GM19025 (cell line): ENCODE results near the gene CXorf65.

Experiments
- ATAC-seq: cut with Tn5 transposase; IDR thresholded peaks from one replicate; pipeline ENCODE4 v1.9.1; 2021; ENCODE audit warnings: mild to moderate bottlenecking, low read depth, moderate library complexity; ENCODE audit not compliant: unreplicated experiment

CXorf65 gene

GRCh38 chrX:71107762-71108360 is 1.3 kb upstream of the CXorf65 start:
- no peak for ATAC-seq

GRCh38 chrX:71107245-71107644 is 705 bp upstream of the CXorf65 start:
- no peak for ATAC-seq

- no peak for ATAC-seq
Measured at GRCh38 chrX:71105628-71106027, 912 bp downstream of the CXorf65 start.

DNA sequence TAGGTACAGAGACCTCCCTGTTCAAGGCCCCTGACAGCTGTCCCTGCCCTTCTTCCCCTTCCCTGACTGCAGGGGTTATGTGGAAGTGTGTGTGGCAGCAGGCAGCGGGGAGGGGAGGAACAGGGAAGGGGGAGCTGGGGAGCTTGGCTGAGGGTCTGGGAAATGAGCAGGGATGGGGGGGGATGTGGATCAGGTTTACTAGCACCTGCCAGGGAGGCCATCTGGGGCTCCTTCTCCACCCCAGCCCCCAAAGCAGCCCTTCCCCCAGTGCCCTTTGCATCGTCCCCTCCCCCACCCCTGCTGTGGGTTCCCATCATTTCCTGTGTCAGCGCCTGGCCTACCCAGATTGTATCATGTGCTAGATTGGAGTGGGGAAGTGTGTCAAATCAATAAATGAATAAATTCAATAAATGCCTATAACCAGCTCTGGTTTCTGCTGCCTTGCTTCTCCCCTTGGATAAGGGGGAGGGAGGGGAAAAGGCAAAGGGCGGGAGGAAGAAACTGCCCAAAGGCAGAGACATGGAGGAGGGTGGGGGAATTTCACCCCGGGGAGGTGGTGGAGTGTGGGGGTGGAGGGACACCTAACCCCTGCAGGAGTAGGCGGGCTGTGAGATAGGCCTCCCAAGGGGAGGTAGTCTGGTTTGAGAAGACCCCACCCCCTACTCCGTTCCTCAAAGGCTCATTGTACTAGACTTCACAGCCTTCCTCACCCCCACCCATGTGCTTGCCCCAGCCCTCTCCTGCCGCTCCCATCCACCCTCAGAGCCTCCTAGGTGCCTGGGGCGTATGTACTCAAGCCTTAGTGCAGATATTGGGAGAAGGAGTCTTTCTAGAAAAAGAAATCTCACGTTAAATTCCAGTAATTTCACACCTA is 3.2 kb downstream of the CXorf65 start:
- ATAC-seq, result peak; percentile 66

DNA sequence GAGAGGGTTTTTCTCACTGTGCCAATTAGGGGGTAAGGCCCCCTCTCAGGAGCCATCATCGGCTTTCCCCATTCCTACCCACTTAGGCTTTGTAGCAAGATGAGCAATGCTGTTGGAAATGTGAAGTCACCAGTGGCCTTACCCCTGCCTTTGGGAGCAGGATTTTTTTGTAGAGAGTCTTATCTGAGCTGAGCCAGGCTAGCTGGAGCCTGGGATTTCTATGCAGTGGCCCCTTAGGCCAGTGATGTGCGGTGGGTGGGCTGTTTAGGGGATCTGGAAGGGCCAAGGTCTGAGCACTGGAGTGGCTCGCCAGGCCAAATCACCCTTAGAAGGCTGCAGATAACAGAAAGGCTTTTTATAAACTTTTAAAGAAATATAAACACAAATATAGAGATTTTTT is 4.2 kb downstream of the CXorf65 start:
- no peak for ATAC-seq

DNA sequence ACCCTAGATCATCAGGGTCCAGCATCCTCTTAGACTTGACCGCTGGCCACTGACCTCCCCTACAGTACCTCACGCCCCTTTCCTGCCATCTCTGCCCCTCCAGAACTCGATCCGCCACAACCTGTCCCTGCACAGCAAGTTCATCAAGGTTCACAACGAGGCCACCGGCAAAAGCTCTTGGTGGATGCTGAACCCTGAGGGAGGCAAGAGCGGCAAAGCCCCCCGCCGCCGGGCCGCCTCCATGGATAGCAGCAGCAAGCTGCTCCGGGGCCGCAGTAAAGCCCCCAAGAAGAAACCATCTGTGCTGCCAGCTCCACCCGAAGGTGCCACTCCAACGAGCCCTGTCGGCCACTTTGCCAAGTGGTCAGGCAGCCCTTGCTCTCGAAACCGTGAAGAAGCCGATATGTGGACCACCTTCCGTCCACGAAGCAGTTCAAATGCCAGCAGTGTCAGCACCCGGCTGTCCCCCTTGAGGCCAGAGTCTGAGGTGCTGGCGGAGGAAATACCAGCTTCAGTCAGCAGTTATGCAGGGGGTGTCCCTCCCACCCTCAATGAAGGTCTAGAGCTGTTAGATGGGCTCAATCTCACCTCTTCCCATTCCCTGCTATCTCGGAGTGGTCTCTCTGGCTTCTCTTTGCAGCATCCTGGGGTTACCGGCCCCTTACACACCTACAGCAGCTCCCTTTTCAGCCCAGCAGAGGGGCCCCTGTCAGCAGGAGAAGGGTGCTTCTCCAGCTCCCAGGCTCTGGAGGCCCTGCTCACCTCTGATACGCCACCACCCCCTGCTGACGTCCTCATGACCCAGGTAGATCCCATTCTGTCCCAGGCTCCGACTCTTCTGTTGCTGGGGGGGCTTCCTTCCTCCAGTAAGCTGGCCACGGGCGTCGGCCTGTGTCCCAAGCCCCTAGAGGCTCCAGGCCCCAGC is 5.7 kb downstream of the CXorf65 start:
- no peak for ATAC-seq

DNA sequence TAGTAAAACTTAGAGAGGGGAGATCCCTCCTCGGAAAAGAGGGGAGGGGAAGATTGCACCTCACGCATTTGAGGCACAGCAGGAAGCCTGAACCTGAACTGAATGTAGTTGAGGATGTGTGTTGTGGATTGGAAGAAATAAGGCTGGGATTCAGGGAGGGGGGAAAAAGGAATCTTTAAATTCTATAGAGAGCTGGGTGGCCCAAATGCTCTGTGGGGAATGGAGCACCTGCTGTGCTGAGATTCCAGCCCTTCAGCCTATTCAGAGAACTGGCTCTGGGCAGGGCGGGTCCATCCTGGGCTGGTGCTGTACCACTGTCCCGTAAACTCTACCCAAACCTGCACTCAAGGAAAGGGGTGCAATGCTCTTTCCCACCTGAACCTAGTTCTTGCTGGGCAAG is 6.8 kb downstream of the CXorf65 start:
- no peak for ATAC-seq

- ATAC-seq, result no peak
Measured at GRCh38 chrX:71098951-71099506, 7.5 kb downstream of the CXorf65 start.

GRCh38 chrX:71098302-71098701 is 8.2 kb downstream of the CXorf65 start:
- no peak for ATAC-seq

GRCh38 chrX:71096760-71097032 is 9.8 kb downstream of the CXorf65 start:
- ATAC-seq, result no peak

GRCh38 chrX:71095981-71096759 is 10.4 kb downstream of the CXorf65 start:
- ATAC-seq, result peak; percentile 14

- peak; percentile 91 for ATAC-seq
Measured at GRCh38 chrX:71095555-71095980, 11.0 kb downstream of the CXorf65 start, which contains the start of gene FOXO4. Gene FOXO4 (plus strand): TSS chrX:71095851. CDS start chrX:71096529, 678 bp downstream.

- ATAC-seq, result no peak
Measured at GRCh38 chrX:71095033-71095432, 11.5 kb downstream of the CXorf65 start.

GRCh38 chrX:71091263-71091662 is 15.3 kb downstream of the CXorf65 start:
- no peak for ATAC-seq

DNA sequence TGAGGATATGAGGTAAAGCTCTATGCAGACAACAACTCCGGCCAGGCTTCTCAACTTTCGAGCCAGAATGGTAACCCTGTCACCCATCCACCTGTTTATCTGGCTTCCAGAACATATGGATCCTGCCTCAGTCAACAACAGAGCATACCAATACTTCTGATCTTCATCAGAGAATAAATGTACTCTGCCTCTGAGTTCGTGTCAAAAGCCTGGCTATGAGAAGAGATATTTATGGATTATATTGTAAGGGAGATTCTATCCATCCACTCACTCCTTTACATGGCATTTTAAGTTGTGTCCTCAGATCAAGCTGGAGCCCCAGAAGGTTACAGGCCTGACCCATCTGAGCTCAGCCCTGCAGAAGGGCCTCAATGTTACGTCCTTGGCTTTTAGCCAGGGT is 20.6 kb downstream of the CXorf65 start:
- ATAC-seq, result no peak

- ATAC-seq, result no peak
Measured at GRCh38 chrX:71082822-71083221, 23.7 kb downstream of the CXorf65 start.

DNA sequence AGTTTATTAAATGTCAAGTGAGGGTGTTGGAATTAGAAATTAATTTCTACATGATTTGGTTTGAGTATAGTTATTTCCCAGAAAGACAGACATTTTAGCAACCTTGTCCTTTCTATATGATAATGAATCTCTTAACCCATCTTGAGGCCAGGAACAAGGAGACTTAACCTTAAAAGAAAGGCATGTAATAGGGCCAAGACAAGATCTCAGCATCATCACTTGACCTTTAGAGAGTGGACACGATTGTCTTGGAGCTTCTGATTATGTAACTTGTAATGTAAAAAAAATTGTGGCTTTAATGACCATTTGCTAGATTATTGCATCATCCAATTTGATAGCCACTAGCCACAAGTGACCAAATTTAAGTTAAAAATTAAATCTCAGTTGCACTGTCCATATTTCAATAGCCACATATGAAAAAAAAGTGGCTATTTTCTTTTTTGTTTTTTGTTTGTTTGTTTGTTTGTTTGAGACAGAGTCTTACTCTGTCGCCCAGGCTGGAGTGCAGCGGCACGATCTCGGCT is 24.4 kb downstream of the CXorf65 start:
- ATAC-seq, result no peak

DNA sequence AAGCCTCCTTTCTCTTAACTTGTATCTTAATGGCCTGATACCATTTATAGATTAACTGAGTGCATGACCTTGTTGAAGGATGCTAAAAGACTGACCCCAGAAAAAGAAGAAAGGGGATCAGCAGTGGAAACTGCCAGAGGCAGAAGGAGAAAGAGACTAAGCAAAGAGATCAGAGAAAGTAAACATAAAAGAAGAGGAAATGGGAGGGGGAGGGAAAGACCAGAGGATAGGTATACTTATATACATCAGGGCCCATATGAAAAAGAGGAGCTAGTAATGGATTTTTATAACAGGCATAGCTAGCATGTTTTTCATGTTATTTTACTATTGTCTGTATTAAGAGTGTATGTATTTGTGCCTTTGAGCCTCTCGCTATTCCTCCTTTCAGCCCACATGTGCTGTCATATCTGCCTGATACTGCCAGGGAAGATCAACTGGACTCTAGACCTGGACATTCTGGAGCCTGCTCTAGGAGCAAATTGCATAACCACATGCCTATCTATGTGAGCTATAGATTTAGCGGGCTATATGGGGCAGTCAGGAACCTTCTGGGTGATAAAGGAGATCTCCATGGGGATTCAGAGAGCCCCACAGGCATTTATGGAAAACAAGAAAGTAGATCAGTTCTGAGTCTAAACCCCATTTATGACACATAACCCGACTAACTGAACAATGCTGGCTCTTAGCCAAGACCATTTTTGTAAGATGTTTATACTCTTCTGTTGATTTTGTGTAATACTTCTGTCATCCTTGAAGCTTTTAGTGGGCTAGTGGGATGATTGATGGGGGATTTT is 25.0 kb downstream of the CXorf65 start:
- ATAC-seq, result no peak

DNA sequence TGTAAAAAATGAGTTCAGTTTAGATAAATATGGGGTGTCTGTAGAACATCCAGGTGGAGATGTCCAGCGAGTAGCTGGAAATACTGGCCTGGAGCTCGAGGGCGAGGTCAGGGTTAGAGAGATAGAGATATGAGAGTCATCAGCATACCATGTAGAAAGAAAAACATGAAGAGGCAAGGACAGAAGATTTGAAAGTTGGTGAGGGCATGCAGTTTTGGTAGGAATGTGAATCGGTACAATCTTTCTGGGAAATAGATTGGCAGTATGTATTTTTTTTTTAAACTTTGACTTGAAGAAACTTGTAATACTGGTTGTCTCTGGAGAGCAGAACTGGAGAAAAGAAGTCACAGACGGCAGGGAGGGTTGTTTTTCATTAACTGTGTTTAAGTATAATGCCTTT is 36.0 kb downstream of the CXorf65 start:
- ATAC-seq, result no peak
